NCI-H345 treated with DMSO at 0.1 percent for 48 hours (cell line): Measurements from ENCODE around the gene HDAC2.
A peak's percentile ranks its signal among the peaks of the same experiment; 100 is the strongest.
"Not testable (repeated sequence)": the region's sequence is repeated elsewhere in the genome, so short reads cannot be mapped to it uniquely, and the experiment has no call there.

ENCODE experiments used
- DNase-seq: peaks from one replicate; lab custom pipeline; 2025; ENCODE audit not compliant: unreplicated experiment; lab: John Stamatoyannopoulos, UW

HDAC2 gene

GRCh38 chr6:113970805-113971676 is at the start of gene HDAC2:
TSS of gene HDAC2 (minus strand) at chr6:113971148. CDS start at chr6:113970908, 240 bp downstream.
- DNase-seq, result peak; percentile 80

- no peak for DNase-seq
These were observed 49.2 kb upstream of the HDAC2 start for GRCh38 chr6:114020196-114020595.

- not testable (repeated sequence) for DNase-seq
These were observed 46.2 kb upstream of the HDAC2 start for GRCh38 chr6:114017146-114017545.

GRCh38 chr6:114014106-114014505 is 43.2 kb upstream of the HDAC2 start:
- DNase-seq, result not testable (repeated sequence)

GRCh38 chr6:114011486-114011885 is 40.5 kb upstream of the HDAC2 start:
- DNase-seq, result not testable (repeated sequence)

GRCh38 chr6:114010540-114010939 is 39.6 kb upstream of the HDAC2 start:
- DNase-seq, result no peak

- no peak for DNase-seq
These were observed 38.2 kb upstream of the HDAC2 start for GRCh38 chr6:114009192-114009591.

- no peak for DNase-seq
These were observed 37.4 kb upstream of the HDAC2 start for GRCh38 chr6:114008331-114008730.

- DNase-seq, result no peak
These were observed 36.6 kb upstream of the HDAC2 start for GRCh38 chr6:114007516-114007915.

- no peak for DNase-seq
These were observed 30.4 kb upstream of the HDAC2 start for GRCh38 chr6:114001354-114001753.

GRCh38 chr6:114000069-114000468 is 29.1 kb upstream of the HDAC2 start:
- DNase-seq, result no peak

- no peak for DNase-seq
These were observed 28.3 kb upstream of the HDAC2 start for GRCh38 chr6:113999284-113999683.

GRCh38 chr6:113998811-113999210 is 27.9 kb upstream of the HDAC2 start:
- no peak for DNase-seq

- no peak for DNase-seq
These were observed 26.2 kb upstream of the HDAC2 start for GRCh38 chr6:113997116-113997515.

GRCh38 chr6:113995634-113996033 is 24.7 kb upstream of the HDAC2 start:
- DNase-seq, result peak; percentile 40

GRCh38 chr6:113994934-113995342 is 24.0 kb upstream of the HDAC2 start:
- DNase-seq, result peak; percentile 10

GRCh38 chr6:113989675-113990074 is 18.7 kb upstream of the HDAC2 start:
- DNase-seq, result no peak

GRCh38 chr6:113982675-113983074 is 11.7 kb upstream of the HDAC2 start:
- DNase-seq, result not testable (repeated sequence)

GRCh38 chr6:113982055-113982550 is 11.2 kb upstream of the HDAC2 start:
- DNase-seq, result no peak

GRCh38 chr6:113980937-113981554 is 10.1 kb upstream of the HDAC2 start:
- DNase-seq, result no peak

GRCh38 chr6:113979937-113980336 is 9.0 kb upstream of the HDAC2 start:
- no peak for DNase-seq

- DNase-seq, result no peak
These were observed 7.2 kb upstream of the HDAC2 start for GRCh38 chr6:113978084-113978675.
